CD4-positive, alpha-beta T cell treated with Interferon gamma for 1 hour (primary cell): Measurements from ENCODE around the gene TAF10.

Experiments
- DNase-seq: peaks from one replicate; pipeline ENCODE4 v3.0.0-alpha.2; 2020

Gene TAF10

GRCh38 chr11:6640036-6640984 lies 28.3 kb upstream of the TAF10 start:
- no peak for DNase-seq

DNA sequence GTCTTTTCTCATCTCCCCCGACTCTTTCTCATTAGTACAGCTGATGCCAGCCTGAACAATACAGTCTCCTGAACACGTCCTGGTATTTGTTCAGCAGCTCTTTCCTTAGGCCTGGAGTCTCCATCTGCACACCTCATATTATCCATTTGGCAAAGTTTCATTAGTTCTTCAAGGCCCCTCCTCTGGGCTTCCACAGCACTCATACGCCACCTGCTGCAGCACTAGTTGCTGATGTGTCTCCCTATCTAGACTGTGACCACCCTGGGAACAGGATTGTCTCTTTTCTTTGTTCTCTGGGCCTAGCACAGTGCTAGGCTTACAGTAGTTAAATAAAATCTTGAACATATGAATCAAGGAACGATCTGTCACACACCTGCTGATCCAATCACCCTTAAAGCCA lies 26.4 kb upstream of the TAF10 start:
- DNase-seq, result no peak

DNA sequence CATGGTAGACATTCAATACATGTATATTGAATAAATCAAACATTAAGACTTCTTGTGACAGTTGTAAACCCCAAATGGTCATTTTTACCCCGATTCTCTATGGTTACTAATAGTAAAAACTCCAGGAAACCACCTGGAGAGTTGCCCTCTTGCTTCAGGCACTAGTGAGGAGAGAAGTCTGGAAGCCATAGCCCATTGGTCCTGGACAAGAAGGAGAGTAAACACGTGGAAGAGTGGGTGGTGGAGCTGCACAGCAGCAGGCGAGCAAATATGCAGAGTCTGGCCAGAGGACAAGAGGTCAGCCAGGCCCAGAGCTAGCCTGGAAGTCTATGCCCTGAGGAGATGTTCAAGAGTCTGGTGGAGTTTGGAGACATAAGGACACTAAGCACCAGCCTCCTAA lies 25.9 kb upstream of the TAF10 start:
- no peak for DNase-seq

DNA sequence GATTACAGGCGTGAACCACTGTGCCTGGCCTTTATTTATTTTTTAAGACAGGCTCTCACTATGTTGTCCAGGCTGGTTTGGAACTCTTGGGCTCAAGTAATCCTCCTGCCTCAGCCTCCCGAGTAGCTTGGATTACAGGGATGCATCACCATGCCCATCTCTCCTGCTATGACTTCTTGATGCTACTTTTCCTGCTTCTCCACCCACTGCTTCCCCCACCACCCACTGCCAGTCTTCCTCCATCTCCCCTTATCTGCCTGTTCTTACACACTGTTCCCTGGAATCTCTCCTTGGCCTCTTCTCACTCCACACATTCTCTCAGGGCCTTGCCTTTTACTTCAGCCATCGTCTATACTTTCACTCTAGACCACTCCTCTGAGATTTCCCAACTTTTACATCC lies 24.5 kb upstream of the TAF10 start:
- DNase-seq, result no peak

DNA sequence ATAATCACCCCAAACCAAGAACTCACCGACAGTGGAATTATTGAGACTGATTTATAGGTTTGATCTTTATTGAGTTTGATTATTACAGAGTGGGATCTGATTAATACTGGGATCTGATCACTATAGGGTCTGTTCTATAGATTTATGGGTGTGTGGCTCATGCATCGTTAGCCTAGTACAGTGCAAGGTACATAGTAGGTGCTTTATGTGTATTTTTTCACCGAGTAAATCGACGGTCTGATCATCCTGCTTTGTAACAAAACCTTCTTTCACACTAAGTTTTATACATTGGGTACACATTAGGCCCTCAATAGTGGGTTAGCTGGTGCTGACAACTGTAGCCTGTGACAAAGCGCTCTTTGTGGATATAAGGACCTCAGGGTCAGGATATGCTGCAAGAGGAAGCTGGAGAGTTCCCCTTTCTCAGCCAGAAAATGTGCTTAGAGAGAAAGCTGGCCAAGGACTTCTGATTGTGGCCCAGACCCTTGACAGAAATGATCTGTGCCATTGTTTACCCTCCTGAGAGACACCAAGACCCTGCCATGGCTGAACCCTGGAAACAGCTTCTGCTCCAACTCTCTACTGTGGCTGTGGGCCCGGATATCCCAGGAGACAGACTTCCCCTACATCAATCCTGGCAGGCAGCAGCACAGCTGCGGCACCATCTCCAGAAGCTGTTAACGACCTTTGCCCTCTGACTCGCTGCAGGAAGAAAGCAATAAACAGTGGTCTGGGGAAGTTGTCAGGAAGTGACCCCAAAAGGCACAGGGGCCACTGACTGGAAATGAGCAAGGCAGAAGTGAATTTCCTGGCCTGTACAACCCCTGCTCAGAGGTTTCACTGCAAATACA lies 23.3 kb upstream of the TAF10 start:
- DNase-seq, result no peak

GRCh38 chr11:6634534-6634933 lies 22.5 kb upstream of the TAF10 start:
- no peak for DNase-seq

DNA sequence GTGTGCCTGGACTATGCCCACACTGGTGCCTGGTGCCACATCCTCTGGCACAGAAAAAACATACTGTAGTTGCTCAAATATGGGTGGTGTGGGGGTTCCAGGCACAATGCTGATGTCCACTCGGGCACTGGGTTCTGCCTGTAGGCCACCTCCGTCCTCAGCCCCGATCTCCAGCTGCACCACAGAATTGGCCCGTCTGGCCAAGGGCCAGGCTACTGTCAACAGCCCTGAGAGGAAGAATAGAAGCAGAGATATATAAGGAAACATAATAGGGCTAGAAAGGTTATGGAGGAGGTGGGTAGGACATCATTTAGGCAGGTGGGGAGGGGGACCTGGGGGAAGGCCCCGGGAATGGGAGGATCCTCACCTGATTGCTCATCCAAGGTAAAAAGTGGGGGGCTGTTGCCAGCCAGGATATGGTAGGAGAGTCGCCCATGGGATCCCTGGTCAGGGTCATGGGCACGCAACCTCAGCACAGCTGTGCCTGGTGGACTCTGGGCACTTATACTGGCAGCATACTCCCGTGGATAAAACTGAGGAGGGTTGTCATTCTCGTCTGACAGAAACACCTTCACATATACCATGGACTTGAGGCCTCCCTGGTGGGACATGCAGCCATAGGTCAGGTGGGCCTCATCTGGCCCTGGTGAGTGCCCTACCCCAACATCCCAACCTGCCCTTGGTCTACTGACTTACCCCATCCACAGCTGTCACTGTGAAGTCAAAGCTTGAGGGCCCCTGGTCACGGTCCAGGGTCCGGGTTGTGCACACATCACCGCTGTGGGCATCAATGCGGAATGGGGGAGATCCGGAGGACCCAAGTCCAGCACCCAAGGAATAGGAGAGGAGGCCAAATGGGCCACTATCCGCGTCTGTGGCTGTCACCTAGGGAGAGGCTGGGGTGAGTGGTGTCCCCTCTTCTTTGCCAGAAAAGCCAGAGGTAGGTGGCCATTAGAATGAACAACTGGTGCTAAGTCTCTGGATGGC lies 21.7 kb upstream of the TAF10 start:
- no peak for DNase-seq

DNA sequence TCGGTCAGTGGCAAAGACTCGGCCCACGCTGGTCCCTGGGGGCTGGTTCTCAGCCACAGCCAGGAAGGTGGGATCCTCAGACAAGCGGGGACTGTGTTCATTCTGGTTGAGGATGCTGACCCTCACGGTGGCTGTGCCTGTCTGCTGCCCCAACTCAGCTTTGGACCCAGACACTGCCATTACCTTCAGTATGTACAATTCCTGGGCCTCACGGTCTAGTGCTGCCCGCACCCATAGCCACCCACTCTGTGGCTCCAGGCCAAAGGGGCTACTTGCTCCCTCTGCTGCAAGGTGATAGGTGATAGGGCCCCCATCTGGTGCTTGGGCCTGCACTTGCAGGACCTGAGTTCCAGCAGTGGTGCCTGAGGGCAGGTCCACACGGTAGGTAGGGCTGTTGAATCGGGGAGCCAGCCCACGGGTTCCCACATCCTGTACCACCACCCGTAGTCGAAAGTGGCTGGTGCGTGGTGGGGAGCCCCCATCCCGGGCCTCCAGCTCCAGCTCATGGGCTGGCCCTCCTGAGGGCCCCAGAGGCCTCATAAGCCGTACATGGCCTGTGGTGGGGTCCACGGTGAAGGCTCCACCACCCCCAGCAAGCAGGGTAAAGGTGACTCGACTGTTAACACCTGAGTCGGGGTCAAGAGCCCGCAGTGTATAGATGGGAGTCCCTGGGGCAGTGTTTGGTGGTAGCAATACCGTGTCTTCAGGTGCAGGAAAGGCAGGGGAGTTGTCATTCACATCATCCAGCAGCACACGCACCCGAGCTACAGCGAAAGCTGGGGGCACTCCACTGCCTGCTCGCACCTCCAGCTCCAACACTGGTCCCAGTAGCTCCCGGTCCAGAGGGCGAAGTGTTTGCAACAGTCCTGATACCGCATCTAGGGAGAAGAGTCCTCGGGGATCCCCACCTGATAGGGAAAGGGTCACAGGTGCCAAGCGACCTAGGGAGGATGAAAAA lies 20.4 kb upstream of the TAF10 start:
- no peak for DNase-seq

GRCh38 chr11:6631361-6631890 lies 19.4 kb upstream of the TAF10 start:
- DNase-seq, result no peak

- no peak for DNase-seq
These were observed 18.7 kb upstream of the TAF10 start for GRCh38 chr11:6630632-6631291.

GRCh38 chr11:6629892-6630631 lies 18.0 kb upstream of the TAF10 start:
- DNase-seq, result no peak

GRCh38 chr11:6629573-6629891 lies 17.5 kb upstream of the TAF10 start:
- DNase-seq, result no peak

- DNase-seq, result no peak
These were observed 16.5 kb upstream of the TAF10 start for GRCh38 chr11:6628526-6628925.

DNA sequence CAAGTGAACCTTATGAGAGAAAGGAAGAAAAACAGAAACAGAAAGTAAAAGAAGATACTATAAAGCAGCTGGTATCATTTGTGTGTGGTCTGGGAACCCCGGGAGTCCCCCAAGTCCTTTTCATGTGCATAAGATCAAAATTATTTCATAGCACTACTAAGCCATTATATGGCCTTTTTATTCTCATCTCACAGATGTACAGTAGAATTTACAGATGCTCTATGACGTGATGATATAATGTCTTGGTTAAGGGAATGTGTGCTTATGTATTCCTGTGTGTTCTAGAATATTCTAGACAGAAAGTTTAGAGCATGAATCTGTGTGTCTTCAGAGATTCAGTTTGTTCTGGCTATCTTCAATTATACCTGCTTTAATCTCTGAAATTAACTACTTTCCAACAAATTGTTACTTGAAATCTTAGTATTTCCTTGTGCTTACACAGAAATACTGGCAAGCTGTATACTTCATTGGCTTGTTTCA lies 15.8 kb upstream of the TAF10 start:
- DNase-seq, result no peak

- DNase-seq, result no peak
These were observed 15.2 kb upstream of the TAF10 start for GRCh38 chr11:6626971-6627761.

DNA sequence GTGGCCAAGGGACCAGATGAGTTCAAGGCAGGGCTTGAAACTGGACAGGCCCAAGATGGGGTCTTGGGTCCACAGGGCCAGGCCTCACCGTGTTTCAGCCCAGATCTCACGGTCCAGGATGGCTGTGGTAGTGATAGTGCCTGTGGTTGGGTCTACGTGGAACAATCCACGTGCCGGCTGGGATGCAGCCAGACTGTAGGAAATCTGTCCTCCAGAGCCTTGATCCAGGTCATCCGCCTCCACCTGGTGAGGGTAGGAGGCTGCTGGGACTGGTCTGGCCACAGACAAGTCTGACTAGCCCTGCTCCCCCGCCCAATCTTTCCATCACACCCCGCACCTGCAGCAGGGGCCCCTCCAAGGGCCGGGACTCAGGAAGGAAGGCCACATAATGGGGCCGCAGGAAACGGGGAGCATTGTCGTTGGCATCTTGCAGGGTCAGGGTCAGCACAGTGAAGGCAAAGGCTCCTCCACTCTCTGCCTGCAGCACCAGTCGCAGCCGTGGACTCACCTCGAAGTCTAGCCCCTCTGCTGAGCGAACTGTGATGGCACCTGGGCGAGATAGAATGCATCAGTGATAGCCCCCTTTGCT lies 13.9 kb upstream of the TAF10 start:
- DNase-seq, result no peak

DNA sequence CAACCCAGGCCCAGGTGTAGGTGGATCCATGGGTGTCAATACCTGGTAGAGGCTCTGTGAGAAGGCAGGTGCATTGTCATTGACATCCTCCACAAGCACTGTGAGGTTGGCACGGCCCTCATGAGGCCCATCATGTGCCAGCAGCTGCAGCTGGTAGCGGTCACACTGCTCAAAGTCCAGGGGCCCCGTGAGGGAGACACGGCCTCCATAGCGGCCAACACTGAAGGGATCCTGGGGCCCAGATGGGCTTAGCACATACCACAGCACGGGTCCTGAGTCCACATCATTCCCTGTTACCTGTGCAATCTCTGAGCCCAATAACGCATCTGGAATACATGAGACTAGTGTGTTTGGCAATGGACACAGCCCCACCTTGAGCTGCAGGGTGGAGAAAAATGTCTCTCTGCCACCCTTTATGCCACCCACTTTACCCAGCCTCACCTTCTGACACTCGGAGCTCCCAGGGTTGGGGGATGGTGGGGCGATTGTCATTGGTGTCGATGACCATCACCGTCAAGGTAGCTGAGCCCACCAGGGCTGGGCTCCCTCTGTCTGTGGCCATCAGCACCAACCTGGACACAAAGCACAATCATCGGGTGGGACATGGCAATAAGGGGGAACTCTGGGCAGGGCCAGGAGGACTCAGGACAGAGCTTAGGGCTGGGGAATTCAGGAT lies 13.3 kb upstream of the TAF10 start:
- no peak for DNase-seq
